Measurements from ENCODE around the gene KCNQ1.
"Not testable (repeated sequence)": the region's sequence is repeated elsewhere in the genome, so short reads cannot be mapped to it uniquely, and the experiment has no call there.

- TF ChIP-seq CTCF, POLR2A, POLR2AphosphoS5, EP300 (IDR thresholded peaks at IDR 0.05): not testable (repeated sequence)
These were observed 195.0 kb downstream of the KCNQ1 start for GRCh38 chr11:2639763-2640162.

All from upper lobe of left lung (tissue), 4 donors.